ENCODE data around the gene GSTM3. TPM values are rescaled to one million over a fixed set of nuclear protein-coding genes. Genes with fewer than 3 reads are reported as not detected.

Gene GSTM3
- total RNA-seq, 2 donors from 2014 or later: 68.5 to 73.8 TPM

GRCh38 chr1:109739738-109740614 is 862 bp downstream of the GSTM3 start:
- intact Hi-C loops (cut with DNase I): no loop called here
- peaks cover 20% of the 10 kb centered on the region for H3K4me1 ChIP-seq
- TF ChIP-seq POLR2A (IDR thresholded peaks at IDR 0.05) (peak; percentile 82 to 98 (median 91)), CTCF (IDR thresholded peaks at IDR 0.05) (no peak)
- 1% methylated on average over 32 to 86 of the region's 86 CpGs for WGBS, 2 donors
- no peaks in the 10 kb centered on the region for H3K36me3 ChIP-seq (replicated peaks in 1 of 2; ENCODE audit: insufficient read depth in 1 of 2, low read depth in 2 of 2)
- no peaks in the 10 kb centered on the region for H3K27me3 ChIP-seq
- DNase-seq (peak; percentile 84 to 91 (median 86)), ATAC-seq (peak; percentile 98)
- peak overlapping the region in 3 of 4 donors; percentile 48 to 81 (median 64) for H3K27ac ChIP-seq
- H3K4me3 ChIP-seq: peak overlapping the region; percentile 37 to 50
- H3K9me3 ChIP-seq: no peaks in the 10 kb centered on the region

- no peak for ATAC-seq
Measured at GRCh38 chr1:109733236-109733870, 7.5 kb downstream of the GSTM3 start.

GRCh38 chr1:109732390-109732881 is 8.4 kb downstream of the GSTM3 start:
- H3K36me3 ChIP-seq (replicated peaks in 1 of 2; ENCODE audit: insufficient read depth in 1 of 2, low read depth in 2 of 2): no peaks in the 10 kb centered on the region
- no peak for DNase-seq
- peak overlapping the region; percentile 58 to 72 (median 66) for H3K27ac ChIP-seq
- TF ChIP-seq POLR2A (IDR thresholded peaks at IDR 0.05) (no peak), CTCF (IDR thresholded peaks at IDR 0.05) (no peak)
- no peaks in the 10 kb centered on the region for H3K27me3 ChIP-seq
- WGBS, 2 donors: 9 to 12% methylated on average over 3 of the region's 3 CpGs
- peaks cover 44% of the 10 kb centered on the region for H3K4me1 ChIP-seq
- peak; percentile 2 for ATAC-seq
- H3K9me3 ChIP-seq: no peaks in the 10 kb centered on the region
- intact Hi-C loops (cut with DNase I): no loop called here
- no peak overlapping the region for H3K4me3 ChIP-seq

More at GRCh38 chr1:109733236-109733870, 7.5 kb downstream of the GSTM3 start:
- intact Hi-C loops (cut with DNase I): no loop called here
- 72 to 79% methylated on average over 4 of the region's 4 CpGs for WGBS, 2 donors
- Histone ChIP-seq H3K27me3 (no peaks in the 10 kb centered on the region), H3K9me3 (no peaks in the 10 kb centered on the region), H3K27ac (peak overlapping the region in 3 of 4 donors; percentile 66 to 72 (median 66)), H3K4me1 (peaks cover 42% of the 10 kb centered on the region), H3K4me3 (no peak overlapping the region), H3K36me3 (replicated peaks in 1 of 2; ENCODE audit: insufficient read depth in 1 of 2, low read depth in 2 of 2) (no peaks in the 10 kb centered on the region)
- DNase-seq: no peak
- no peak for TF ChIP-seq POLR2A (IDR thresholded peaks at IDR 0.05)
- TF ChIP-seq CTCF (IDR thresholded peaks at IDR 0.05): no peak

- WGBS, 2 donors: 73 to 76% methylated on average over 6 of the region's 6 CpGs
- no peak for DNase-seq
- no peak for TF ChIP-seq CTCF (IDR thresholded peaks at IDR 0.05)
- TF ChIP-seq POLR2A (IDR thresholded peaks at IDR 0.05): no peak
- no peaks in the 10 kb centered on the region for H3K9me3 ChIP-seq
- H3K4me1 ChIP-seq: peaks cover 60% of the 10 kb centered on the region
- intact Hi-C loops (cut with DNase I): no loop called here
- H3K27me3 ChIP-seq: no peaks in the 10 kb centered on the region
- ATAC-seq: no peak
- H3K4me3 ChIP-seq: no peak overlapping the region
- peak overlapping the region; percentile 4 to 72 (median 40) for H3K27ac ChIP-seq
- no peaks in the 10 kb centered on the region for H3K36me3 ChIP-seq (replicated peaks in 1 of 2; ENCODE audit: insufficient read depth in 1 of 2, low read depth in 2 of 2)
Measured at GRCh38 chr1:109730666-109731065, 10.2 kb downstream of the GSTM3 start.

All from body of pancreas (tissue), 4 donors.